ENCODE data around the gene FAM151B. TPM values are rescaled to one million over a fixed set of nuclear protein-coding genes. Genes with fewer than 3 reads are reported as not detected.
"Not testable (repeated sequence)": the region's sequence is repeated elsewhere in the genome, so short reads cannot be mapped to it uniquely, and the experiment has no call there.

The FAM151B gene
- polyA plus RNA-seq, 6 donors from 2014 or later, result not detected

- peak in 1 of 2 donors; percentile 39 for ATAC-seq (ENCODE audit: low read depth in 2 of 2)
- DNase-seq, result no peak
- H3K36me3 Mint-ChIP-seq, result peaks cover 9 to 32% of the 10 kb centered on the region in 2 donors
- H3K4me3 Mint-ChIP-seq, result no peak overlapping the region
- no peak overlapping the region for H3K27ac Mint-ChIP-seq
- peaks cover 3 to 13% (median 10%) of the 10 kb centered on the region in 3 donors for H3K27me3 Mint-ChIP-seq
- H3K4me1 Mint-ChIP-seq, result no peaks in the 10 kb centered on the region
- peaks cover 10 to 50% (median 32%) of the 10 kb centered on the region in 7 donors for H3K9me3 Mint-ChIP-seq
Observed at GRCh38 chr5:80481019-80481893, 6.6 kb upstream of the FAM151B start.

- Mint-ChIP-seq H3K27me3 (peaks cover 10 to 23% (median 20%) of the 10 kb centered on the region in 3 donors), H3K4me1 (peaks cover 0 to 8% (median 7%) of the 10 kb centered on the region in 3 donors), H3K4me3 (peak overlapping the region in 1 of 8 donors; percentile 65), H3K27ac (no peak overlapping the region), H3K9me3 (peaks cover 10 to 50% (median 35%) of the 10 kb centered on the region in 7 donors), H3K36me3 (peaks cover 9 to 41% of the 10 kb centered on the region in 2 donors)
- ATAC-seq (ENCODE audit: low read depth in 2 of 2) (no peak), DNase-seq (no peak)
Observed at GRCh38 chr5:80482578-80482977, 5.3 kb upstream of the FAM151B start.

GRCh38 chr5:80483636-80484232 is 4.2 kb upstream of the FAM151B start:
- Mint-ChIP-seq H3K4me3 (no peak overlapping the region), H3K9me3 (peaks cover 10 to 50% (median 35%) of the 10 kb centered on the region in 7 donors), H3K36me3 (peaks cover 9 to 41% of the 10 kb centered on the region in 2 donors), H3K27ac (no peak overlapping the region), H3K27me3 (peaks cover 10 to 23% (median 20%) of the 10 kb centered on the region in 3 donors), H3K4me1 (peaks cover 7 to 12% (median 8%) of the 10 kb centered on the region in 3 donors)
- DNase-seq (no peak), ATAC-seq (ENCODE audit: low read depth in 2 of 2) (no peak)

GRCh38 chr5:80487444-80487828 is 464 bp upstream of the FAM151B start:
- peak overlapping the region; percentile 69 to 92 (median 82) for H3K4me3 Mint-ChIP-seq
- DNase-seq (no peak), ATAC-seq (ENCODE audit: low read depth in 2 of 2) (no peak)
- peak overlapping the region in 1 of 6 donors; percentile 67 for H3K27ac Mint-ChIP-seq
- H3K27me3 Mint-ChIP-seq, result peaks cover 10 to 31% (median 23%) of the 10 kb centered on the region in 3 donors
- peaks cover 7 to 12% (median 8%) of the 10 kb centered on the region in 3 donors for H3K4me1 Mint-ChIP-seq
- H3K9me3 Mint-ChIP-seq, result peaks cover 4 to 27% (median 20%) of the 10 kb centered on the region in 7 donors
- H3K36me3 Mint-ChIP-seq, result peaks cover 9 to 19% of the 10 kb centered on the region in 2 donors

GRCh38 chr5:80491296-80491695 is 3.4 kb downstream of the FAM151B start:
- H3K4me3 Mint-ChIP-seq, result peak overlapping the region in 1 of 8 donors; percentile 2
- H3K4me1 Mint-ChIP-seq, result peaks cover 7 to 12% (median 8%) of the 10 kb centered on the region in 3 donors
- peaks cover 0 to 7% (median 3%) of the 10 kb centered on the region in 7 donors for H3K9me3 Mint-ChIP-seq
- H3K36me3 Mint-ChIP-seq, result peaks cover 0 to 10% of the 10 kb centered on the region in 2 donors
- ATAC-seq (ENCODE audit: low read depth in 2 of 2) (no peak), DNase-seq (no peak)
- peak overlapping the region in 1 of 6 donors; percentile 56 for H3K27ac Mint-ChIP-seq
- peaks cover 7 to 21% (median 10%) of the 10 kb centered on the region in 3 donors for H3K27me3 Mint-ChIP-seq

GRCh38 chr5:80492741-80493140 is 4.8 kb downstream of the FAM151B start:
- no peak for ATAC-seq (ENCODE audit: low read depth in 2 of 2)
- no peak overlapping the region for H3K27ac Mint-ChIP-seq
- H3K4me3 Mint-ChIP-seq, result no peak overlapping the region
- DNase-seq, result no peak
- no peaks in the 10 kb centered on the region for H3K9me3 Mint-ChIP-seq
- H3K36me3 Mint-ChIP-seq, result no peaks in the 10 kb centered on the region
- peaks cover 0 to 11% (median 0%) of the 10 kb centered on the region in 3 donors for H3K27me3 Mint-ChIP-seq
- peaks cover 0 to 7% (median 4%) of the 10 kb centered on the region in 3 donors for H3K4me1 Mint-ChIP-seq

- H3K4me1 Mint-ChIP-seq; H3K27ac Mint-ChIP-seq; H3K4me3 Mint-ChIP-seq; ATAC-seq (ENCODE audit: low read depth in 2 of 2); H3K9me3 Mint-ChIP-seq; DNase-seq; H3K36me3 Mint-ChIP-seq: not testable (repeated sequence)
- peaks cover 0 to 11% (median 0%) of the 10 kb centered on the region in 3 donors for H3K27me3 Mint-ChIP-seq
Observed at GRCh38 chr5:80493443-80493842, 5.5 kb downstream of the FAM151B start.

- ATAC-seq (ENCODE audit: low read depth in 2 of 2) (no peak), DNase-seq (no peak)
- Mint-ChIP-seq H3K9me3 (peaks cover 0 to 5% (median 0%) of the 10 kb centered on the region in 7 donors), H3K36me3 (no peaks in the 10 kb centered on the region), H3K4me3 (no peak overlapping the region), H3K27me3 (no peaks in the 10 kb centered on the region), H3K27ac (no peak overlapping the region), H3K4me1 (no peaks in the 10 kb centered on the region)
Observed at GRCh38 chr5:80495891-80496290, 8.0 kb downstream of the FAM151B start.

GRCh38 chr5:80502800-80503199 is 14.9 kb downstream of the FAM151B start:
- Mint-ChIP-seq H3K4me3 (no peak overlapping the region), H3K4me1 (peaks cover 4 to 11% (median 7%) of the 10 kb centered on the region in 3 donors), H3K36me3 (no peaks in the 10 kb centered on the region), H3K27me3 (no peaks in the 10 kb centered on the region), H3K27ac (no peak overlapping the region), H3K9me3 (peaks cover 0 to 5% (median 0%) of the 10 kb centered on the region in 7 donors)
- no peak for ATAC-seq (ENCODE audit: low read depth in 2 of 2)
- DNase-seq, result no peak

- Mint-ChIP-seq H3K4me1 (peaks cover 4 to 11% (median 7%) of the 10 kb centered on the region in 3 donors), H3K27me3 (no peaks in the 10 kb centered on the region), H3K27ac (peak overlapping the region in 1 of 6 donors; percentile 84), H3K9me3 (peaks cover 0 to 5% (median 0%) of the 10 kb centered on the region in 7 donors), H3K4me3 (peak overlapping the region in 1 of 8 donors; percentile 36), H3K36me3 (no peaks in the 10 kb centered on the region)
- DNase-seq (no peak), ATAC-seq (ENCODE audit: low read depth in 2 of 2) (peak in 1 of 2 donors; percentile 56)
Observed at GRCh38 chr5:80503641-80504040, 15.7 kb downstream of the FAM151B start.

- no peak for DNase-seq
- Mint-ChIP-seq H3K27me3 (no peaks in the 10 kb centered on the region), H3K27ac (peak overlapping the region in 2 of 6 donors; percentile 8 to 56), H3K4me3 (no peak overlapping the region), H3K36me3 (no peaks in the 10 kb centered on the region), H3K4me1 (peaks cover 4 to 11% (median 7%) of the 10 kb centered on the region in 3 donors), H3K9me3 (peaks cover 0 to 4% (median 0%) of the 10 kb centered on the region in 7 donors)
- ATAC-seq (ENCODE audit: low read depth in 2 of 2), result no peak
Observed at GRCh38 chr5:80504833-80505232, 16.9 kb downstream of the FAM151B start.

- no peaks in the 10 kb centered on the region for H3K36me3 Mint-ChIP-seq
Observed at GRCh38 chr5:80507663-80508062, 19.8 kb downstream of the FAM151B start.

GRCh38 chr5:80508844-80509243 is 20.9 kb downstream of the FAM151B start:
- ATAC-seq (ENCODE audit: low read depth in 2 of 2) (no peak), DNase-seq (no peak)
- Mint-ChIP-seq H3K9me3 (no peaks in the 10 kb centered on the region), H3K4me1 (peaks cover 2 to 7% (median 4%) of the 10 kb centered on the region in 3 donors), H3K4me3 (no peak overlapping the region), H3K36me3 (no peaks in the 10 kb centered on the region), H3K27me3 (no peaks in the 10 kb centered on the region), H3K27ac (no peak overlapping the region)

More at GRCh38 chr5:80507663-80508062, 19.8 kb downstream of the FAM151B start:
- no peak overlapping the region for H3K4me3 Mint-ChIP-seq
- H3K9me3 Mint-ChIP-seq, result no peaks in the 10 kb centered on the region
- ATAC-seq (ENCODE audit: low read depth in 2 of 2) (no peak), DNase-seq (no peak)
- peaks cover 4 to 11% (median 7%) of the 10 kb centered on the region in 3 donors for H3K4me1 Mint-ChIP-seq
- no peaks in the 10 kb centered on the region for H3K27me3 Mint-ChIP-seq
- no peak overlapping the region for H3K27ac Mint-ChIP-seq
